GM21529 (cell line): ENCODE data around the gene HIRIP3.
A peak's percentile ranks its signal among the peaks of the same experiment; 100 is the strongest.

Experiments used
- ATAC-seq: cut with Tn5 transposase; IDR thresholded peaks from one replicate; pipeline ENCODE4 v1.9.1; 2021; ENCODE audit not compliant: unreplicated experiment

HIRIP3 gene

GRCh38 chr16:29984764-29985147 lies 10.7 kb downstream of the HIRIP3 start:
- no peak for ATAC-seq

- ATAC-seq, result no peak
These were observed 11.2 kb downstream of the HIRIP3 start for GRCh38 chr16:29984137-29984763.

DNA sequence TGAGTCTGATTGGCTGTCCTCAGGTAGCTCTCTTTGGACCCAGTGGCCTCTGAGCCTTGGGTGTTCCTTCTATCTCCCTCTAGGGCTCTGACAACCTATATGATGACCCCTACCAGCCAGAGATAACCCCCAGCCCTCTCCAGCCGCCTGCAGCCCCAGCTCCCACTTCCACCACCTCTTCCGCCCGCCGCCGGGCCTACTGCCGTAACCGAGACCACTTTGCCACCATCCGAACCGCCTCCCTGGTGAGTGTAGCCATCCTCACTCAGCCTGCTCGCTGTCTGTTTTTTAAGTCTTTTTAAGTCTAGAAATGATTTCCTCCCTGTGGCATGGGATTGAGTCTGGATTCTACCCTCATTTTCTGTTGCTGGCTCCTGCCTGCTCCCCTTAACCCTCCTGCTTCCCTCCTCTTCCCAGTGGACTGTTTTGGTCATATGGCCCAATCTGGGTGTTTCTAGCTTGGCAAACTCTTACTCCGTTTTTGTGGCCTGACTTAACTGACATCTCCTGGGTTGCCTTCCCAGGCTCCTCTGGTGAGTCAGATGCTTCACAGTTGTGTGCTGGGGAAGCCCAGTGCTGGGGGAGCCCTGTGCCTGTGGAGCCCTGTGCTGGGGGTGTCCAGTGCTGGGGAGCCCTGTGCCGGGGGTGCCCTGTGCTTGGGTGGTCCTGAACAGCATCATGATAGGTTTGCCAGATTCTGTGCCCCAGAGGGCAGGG lies 11.8 kb downstream of the HIRIP3 start:
- no peak for ATAC-seq

- ATAC-seq, result no peak
These were observed 12.6 kb downstream of the HIRIP3 start for GRCh38 chr16:29982560-29983419.

- no peak for ATAC-seq
These were observed 16.7 kb downstream of the HIRIP3 start for GRCh38 chr16:29978564-29979270.

DNA sequence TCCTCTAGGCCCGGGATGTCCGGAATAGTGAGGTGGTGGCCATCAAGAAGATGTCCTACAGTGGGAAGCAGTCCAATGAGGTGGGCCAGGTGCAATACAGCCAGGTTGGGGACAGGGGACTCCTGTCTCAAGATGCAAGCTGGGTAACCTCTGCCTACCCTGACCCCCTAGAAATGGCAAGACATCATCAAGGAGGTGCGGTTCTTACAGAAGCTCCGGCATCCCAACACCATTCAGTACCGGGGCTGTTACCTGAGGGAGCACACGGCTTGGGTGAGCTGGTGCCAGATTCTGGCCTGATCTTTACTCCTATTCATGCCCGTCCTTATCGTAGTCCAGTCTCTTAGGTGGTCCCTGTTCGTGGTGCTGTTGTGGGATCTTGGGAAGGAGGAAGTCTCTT lies 17.3 kb downstream of the HIRIP3 start:
- no peak for ATAC-seq

DNA sequence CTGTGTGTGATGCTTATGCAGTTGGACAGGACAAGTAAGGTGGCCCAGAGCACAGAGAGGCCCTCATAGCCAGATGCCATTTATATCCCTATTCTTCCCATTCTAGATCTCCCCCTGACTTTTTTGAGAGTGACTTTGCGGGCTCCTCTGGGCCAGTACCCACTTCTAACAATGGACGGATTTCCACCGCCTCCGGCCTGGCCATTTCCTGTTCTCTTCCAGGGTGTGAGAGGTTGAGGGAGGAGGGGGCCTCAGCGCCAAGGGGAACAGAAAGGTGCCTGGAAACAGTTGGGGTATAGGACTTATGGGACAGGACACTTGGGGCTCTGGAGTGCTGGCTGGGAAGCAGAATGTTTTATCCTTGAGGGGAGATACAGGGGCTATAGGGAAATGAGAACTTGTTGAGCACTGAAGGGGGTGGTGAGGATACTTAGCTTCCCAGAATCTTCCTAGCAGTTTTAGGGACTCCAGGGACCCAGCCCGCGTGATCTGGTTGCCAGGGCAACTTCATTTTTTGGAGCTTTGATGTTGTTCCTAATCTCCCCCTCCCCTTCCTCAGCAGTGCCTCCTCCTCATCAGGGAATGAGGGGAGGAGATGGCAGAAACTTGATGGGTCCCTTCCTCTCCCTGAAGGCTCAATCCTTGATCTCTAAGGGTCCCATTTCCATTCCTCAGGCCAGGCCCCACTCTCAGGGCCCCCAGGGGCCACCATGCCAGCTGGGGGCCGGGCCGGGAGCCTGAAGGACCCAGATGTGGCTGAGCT lies 18.2 kb downstream of the HIRIP3 start:
- ATAC-seq, result no peak

DNA sequence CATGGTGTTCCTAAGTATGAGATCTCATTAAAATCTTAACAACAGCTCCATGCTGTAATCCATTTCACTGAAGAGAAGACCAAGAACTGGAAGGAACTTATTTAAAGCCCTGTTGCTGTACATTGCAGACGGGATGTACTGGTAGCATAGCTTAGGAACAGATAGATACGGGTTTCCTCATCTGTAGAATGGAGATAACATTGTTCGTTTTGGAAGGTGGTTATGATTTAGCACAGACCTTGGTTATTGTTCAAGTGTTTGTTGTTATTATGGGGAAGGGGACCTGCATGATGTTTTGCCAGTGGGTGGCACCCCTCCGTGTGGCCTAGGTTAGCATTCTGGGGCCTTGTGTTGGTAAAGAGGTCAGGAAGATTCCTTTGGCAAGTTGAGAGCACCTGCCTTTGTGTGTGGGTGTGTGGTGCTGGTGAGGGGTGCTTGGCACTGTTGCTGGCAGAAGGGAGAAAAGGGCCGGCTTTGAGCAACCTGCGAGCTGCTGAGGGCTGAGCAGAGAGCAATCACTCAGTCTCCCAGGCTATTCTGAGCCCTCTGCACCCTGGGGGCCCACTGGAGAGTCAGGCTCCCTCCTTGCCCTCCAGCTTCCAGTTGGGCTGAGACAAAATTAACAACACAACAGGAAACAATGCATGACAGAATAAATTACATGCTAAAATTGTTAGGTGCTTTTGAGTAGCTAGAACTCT lies 19.5 kb downstream of the HIRIP3 start:
- no peak for ATAC-seq

DNA sequence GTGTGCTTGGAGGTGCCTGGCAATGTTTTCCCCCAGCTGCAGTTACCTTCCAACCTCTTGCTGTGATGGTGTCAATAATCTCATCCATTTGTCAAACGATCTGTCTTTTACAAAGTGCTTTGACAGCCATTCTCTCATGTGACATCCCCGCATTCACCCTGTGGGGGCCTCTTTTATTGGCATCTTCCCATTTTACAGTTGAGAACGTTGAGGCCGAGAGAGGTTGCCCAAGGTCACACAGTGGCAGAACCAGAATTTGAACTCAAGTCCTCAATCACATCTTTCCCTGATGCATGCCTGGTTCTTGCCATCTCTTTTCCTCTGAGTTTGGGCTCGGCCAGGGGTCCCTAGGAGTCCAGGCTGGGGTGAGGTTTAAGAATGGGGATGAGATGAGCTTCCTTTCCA lies 20.3 kb downstream of the HIRIP3 start:
- ATAC-seq, result no peak

GRCh38 chr16:29974291-29975133 lies 20.9 kb downstream of the HIRIP3 start:
- no peak for ATAC-seq

DNA sequence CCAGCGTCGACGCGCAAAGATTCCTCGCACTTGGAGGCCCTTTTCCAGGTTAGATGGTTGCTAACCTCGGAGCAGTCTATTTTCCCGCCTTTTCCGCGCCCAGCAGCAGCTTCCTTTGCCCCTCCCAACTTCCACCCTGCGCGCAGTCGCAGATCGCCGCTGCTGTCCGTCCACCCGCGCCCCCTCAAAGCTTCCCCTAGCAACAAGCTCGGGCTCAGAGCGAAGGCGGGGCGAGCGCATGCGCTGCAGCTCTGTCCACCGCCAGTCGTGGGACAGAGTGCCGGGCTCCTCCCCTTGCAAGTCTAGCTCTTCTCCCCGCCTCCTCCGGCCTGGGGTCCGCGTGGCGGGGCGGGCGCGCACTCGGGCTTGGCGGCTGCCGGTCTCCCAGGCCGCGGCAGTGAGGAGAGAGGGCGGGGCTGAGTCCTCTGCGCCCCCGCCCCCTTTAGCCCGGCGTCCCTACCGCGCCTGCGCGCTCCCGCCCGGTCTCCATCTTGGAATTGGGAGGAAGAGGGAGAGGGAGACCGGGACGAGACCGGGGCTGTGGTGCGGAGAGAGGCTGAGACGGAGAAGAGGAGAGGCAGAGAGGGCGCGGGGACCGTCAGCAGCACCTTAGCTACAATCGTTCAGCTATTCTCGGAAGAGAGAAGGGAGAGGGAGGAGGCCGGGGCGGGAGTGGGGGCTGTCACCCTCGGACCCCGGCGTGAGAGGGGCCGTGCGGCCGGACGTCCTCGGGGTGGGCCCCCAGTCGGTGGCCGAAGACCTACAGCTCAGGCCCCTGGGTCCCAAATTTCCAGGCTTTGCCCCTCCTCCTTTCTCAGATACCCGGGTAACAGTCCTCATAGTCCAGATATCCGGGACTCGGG lies 21.8 kb downstream of the HIRIP3 start, which contains the start of gene TAOK2:
TAOK2 (plus strand) TSS at position 485 of the 863 bp plus-strand sequence. CDS start 3,905 bp downstream, outside the sequence.
- ATAC-seq, result peak; percentile 90

- ATAC-seq, result no peak
These were observed 22.4 kb downstream of the HIRIP3 start for GRCh38 chr16:29972992-29973383.

- no peak for ATAC-seq
These were observed 22.9 kb downstream of the HIRIP3 start for GRCh38 chr16:29972500-29972899.

GRCh38 chr16:29971304-29971703 lies 24.1 kb downstream of the HIRIP3 start:
- no peak for ATAC-seq

GRCh38 chr16:29968205-29968604 lies 27.2 kb downstream of the HIRIP3 start:
- ATAC-seq, result no peak

DNA sequence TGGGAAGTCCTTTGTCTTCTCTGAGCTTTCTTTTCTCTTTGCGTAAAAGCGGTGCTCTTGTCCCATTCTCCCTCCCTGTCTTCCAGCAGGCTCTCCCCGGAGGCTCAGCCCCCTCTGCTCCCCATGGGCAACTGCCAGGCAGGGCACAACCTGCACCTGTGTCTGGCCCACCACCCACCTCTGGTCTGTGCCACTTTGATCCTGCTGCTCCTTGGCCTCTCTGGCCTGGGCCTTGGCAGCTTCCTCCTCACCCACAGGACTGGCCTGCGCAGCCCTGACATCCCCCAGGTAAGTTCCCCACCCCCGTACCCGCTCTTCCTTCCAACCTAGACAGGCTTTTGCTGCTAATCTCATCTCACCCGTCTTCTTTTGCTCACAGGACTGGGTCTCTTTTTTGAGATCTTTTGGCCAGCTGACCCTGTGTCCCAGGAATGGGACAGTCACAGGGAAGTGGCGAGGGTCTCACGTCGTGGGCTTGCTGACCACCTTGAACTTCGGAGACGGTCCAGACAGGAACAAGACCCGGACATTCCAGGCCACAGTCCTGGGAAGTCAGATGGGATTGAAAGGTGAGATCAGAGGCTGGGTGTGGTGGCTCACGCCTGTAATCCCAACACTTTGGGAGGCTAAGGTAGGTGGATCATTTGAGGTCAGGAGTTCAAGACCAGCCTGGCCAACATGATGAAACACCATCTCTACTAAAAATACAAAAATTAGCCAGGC lies 32.2 kb downstream of the HIRIP3 start:
- no peak for ATAC-seq

DNA sequence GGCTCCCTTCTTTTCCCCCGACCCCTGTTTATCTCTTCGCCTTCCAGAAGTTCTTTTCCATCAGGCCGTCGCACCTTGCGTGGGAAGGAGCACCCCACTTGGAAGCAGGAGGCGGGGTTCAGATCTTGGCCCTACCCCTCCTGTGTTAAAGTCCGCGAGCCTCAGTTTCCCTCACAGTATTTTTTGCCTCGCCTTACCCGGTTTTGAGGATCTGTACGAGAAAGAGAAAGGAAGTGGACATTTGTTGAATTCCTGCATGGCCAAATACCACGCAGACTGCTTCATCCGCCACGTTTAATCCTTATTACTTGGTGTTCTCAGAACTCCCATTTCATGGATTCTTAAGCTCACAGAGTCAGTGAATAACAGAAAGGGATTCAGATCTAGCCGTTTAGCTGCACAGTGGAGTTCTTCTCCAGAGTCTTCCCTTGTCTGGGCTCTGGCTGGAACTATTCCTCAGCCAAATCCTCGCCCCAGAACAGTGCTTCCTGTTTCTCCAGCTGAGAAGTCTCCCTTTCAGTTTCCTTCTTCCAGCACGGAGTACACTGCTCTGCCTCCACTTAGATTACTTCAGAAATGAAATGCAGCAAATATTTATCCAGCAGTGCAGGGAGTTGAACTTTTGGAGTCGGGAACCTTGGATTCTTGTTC lies 32.9 kb downstream of the HIRIP3 start:
- no peak for ATAC-seq
